GM23248 (cell line): ENCODE data around the gene CCNY.

Experiments used
- EZH2 ChIP-seq: fragments of 200-600 bp; sonication (generic); IDR thresholded peaks from 2 replicates; pipeline ENCODE4 v1.6.1; 2018; ENCODE audit warnings: antibody characterized with exemption, mild to moderate bottlenecking; ENCODE audit not compliant: insufficient read depth, poor library complexity, severe bottlenecking
- EZH2phosphoT487 ChIP-seq: fragments of 200-600 bp; sonication (generic); IDR thresholded peaks from 2 replicates; pipeline ENCODE4 v1.6.1; 2018; ENCODE audit warnings: antibody characterized with exemption, moderate library complexity, mild to moderate bottlenecking, low read depth; ENCODE audit not compliant: insufficient read depth

GRCh38 chr10:35435824-35436223, 99.5 kb downstream of the CCNY start:
- TF ChIP-seq EZH2phosphoT487 (no peak), EZH2 (no peak)
